Measurements from ENCODE around the gene ABCA2.

The ABCA2 gene

DNA sequence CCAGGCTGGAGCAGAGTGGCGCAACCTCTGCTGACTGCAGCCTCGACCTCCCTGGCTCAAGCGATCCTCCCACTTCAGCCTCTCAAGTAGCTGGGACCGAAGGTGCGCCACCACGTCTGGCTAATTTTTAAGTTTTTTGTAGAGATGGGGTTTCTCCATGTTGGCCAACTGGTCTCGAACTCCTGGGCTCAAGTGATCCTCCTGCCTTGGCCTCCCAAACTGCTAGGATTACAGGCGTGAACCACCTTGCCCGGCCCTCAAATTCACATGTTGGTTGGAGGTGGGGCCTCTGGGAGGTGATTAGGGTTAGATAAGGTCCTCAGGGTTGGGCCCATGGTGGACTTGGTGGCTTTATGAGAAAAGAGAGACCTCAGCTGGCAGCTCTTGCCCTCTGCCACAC is 65.9 kb downstream of the ABCA2 start:
- ChIA-PET CTCF (interaction anchor here (1.2 to 3.7 kb wide), 3 partner anchors 14 to 67 kb away, joined by 3 to 16 read pairs (median 7); partner anchors contain the start of gene ABCA2), POLR2A (no interaction called here)
- TF ChIP-seq, protein P1, sequence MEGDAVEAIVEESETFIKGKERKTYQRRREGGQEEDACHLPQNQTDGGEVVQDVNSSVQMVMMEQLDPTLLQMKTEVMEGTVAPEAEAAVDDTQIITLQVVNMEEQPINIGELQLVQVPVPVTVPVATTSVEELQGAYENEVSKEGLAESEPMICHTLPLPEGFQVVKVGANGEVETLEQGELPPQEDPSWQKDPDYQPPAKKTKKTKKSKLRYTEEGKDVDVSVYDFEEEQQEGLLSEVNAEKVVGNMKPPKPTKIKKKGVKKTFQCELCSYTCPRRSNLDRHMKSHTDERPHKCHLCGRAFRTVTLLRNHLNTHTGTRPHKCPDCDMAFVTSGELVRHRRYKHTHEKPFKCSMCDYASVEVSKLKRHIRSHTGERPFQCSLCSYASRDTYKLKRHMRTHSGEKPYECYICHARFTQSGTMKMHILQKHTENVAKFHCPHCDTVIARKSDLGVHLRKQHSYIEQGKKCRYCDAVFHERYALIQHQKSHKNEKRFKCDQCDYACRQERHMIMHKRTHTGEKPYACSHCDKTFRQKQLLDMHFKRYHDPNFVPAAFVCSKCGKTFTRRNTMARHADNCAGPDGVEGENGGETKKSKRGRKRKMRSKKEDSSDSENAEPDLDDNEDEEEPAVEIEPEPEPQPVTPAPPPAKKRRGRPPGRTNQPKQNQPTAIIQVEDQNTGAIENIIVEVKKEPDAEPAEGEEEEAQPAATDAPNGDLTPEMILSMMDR (IDR thresholded peaks at IDR 0.05; ENCODE audit: insufficient read depth, low read length, missing control alignments): no peak
- H3K4me3 ChIP-seq (ENCODE audit: low read depth, low read length): no peak overlapping the region
- DNase-seq (ENCODE audit: low read depth, low spot score): no peak

DNA sequence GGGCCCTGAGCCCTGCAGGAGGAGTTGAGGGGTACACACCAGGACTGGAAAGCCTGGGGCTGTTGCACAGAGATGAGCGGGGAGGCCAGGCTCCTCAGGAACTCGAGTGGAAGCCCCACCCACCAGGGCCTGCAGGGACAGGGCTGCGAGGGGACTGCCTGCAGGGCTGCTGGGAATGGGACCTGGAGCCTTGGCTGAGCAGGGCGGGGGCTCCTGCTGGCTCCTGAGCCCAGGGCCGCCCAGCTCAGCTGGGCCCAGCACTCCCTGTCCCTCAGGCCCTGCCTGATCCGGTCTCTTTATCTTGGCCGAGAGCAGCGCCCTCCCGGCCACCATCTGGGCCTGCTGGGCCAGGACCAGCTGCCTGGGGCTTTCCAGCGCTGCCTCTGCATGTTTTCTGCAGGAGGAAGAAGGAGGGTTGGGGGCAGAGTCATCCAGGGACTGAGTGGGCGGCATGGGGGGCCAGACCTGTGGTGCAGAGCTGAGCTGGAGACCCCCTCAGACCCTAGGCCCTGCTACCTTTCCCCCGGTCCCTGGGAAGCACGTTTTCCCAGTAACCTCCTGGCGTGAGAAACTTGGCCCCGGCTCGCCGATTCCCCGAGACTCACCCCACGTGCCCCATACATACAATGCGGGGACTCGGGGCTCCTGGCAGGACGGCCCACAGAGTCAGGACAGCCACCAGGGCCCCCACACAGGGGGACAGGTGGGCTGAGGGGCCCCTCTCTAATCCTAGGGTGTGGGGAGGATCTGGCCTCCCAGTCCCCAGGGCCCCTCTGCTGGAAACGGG is 66.6 kb downstream of the ABCA2 start:
- POLR2A ChIA-PET: no interaction called here
- TF ChIP-seq, protein P1 (IDR thresholded peaks at IDR 0.05; ENCODE audit: insufficient read depth, low read length, missing control alignments): no peak
- H3K4me3 ChIP-seq (ENCODE audit: low read depth, low read length): no peak overlapping the region
- CTCF ChIA-PET: interaction anchor here (0.6 to 3.7 kb wide), 5 partner anchors 13 to 67 kb away, joined by 3 to 16 read pairs (median 3); partner anchors contain the start of genes ABCA2, C8G and FBXW5
- DNase-seq (ENCODE audit: low read depth, low spot score): no peak

DNA sequence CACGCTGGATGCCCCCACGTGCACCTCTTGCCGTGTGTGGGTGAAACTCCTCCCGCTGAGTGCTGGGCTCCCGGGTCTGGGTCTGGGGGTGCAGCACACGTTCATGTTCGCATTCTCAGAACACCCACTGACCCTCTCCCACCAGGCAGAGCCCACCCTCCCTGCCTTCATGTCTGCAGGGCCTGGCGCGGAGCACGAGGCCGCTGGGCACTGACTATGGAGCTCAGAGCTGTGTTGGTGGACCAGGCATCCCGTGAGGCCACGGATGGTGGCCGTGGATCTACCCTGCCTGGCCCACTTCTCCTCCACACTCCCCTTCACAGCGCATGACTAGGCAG is 67.1 kb downstream of the ABCA2 start:
- ChIA-PET POLR2A (no interaction called here), CTCF (interaction anchor here (0.6 to 1.2 kb wide), 2 partner anchors 13 to 16 kb away, joined by 3 read pairs; partner anchors contain the start of genes C8G and FBXW5)
- DNase-seq (ENCODE audit: low read depth, low spot score): no peak
- H3K4me3 ChIP-seq (ENCODE audit: low read depth, low read length): no peak overlapping the region
- TF ChIP-seq, protein P1 (IDR thresholded peaks at IDR 0.05; ENCODE audit: insufficient read depth, low read length, missing control alignments): no peak

DNA sequence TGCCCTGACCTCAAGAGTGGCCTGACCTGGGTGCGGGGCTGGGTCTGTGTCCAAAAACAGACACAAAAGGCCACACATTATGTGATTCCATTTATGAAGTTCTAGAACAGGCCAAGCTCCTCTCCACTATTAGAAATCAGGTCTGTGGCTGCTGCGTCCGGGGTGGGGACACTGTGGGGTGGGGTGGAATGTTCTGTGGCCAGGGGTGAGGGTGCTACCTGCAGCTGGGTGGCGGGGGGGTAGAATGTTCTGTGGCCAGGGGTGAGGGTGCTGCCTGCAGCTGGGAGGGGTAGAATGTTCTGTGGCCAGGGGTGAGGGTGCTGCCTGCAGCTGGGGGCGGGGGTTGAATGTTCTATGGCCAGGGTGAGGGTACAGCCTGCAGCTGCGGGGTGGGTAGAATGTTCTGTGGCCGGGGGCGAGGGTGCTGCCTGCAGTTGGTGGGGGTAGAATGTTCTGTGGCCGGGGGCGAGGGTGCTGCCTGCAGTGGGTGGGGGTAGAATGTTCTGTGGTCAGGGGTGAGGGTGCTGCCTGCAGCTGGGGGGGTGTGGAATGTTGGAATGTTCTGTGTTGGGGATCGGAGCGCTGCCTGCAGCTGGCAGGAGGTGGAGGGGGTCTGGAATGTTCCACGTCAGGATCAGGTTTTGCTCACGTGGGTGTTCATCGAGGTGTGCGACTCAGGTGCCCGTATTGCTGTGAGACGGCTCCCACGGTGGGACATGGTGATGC is 67.7 kb downstream of the ABCA2 start:
- ChIA-PET POLR2A (no interaction called here), CTCF (interaction anchor here (1.0 to 2.8 kb wide), 5 partner anchors 12 to 87 kb away, joined by 3 to 16 read pairs (median 3); no protein-coding TSS in a partner anchor)
- no peak overlapping the region for H3K4me3 ChIP-seq (ENCODE audit: low read depth, low read length)
- TF ChIP-seq, protein P1 (IDR thresholded peaks at IDR 0.05; ENCODE audit: insufficient read depth, low read length, missing control alignments): no peak
- DNase-seq (ENCODE audit: low read depth, low spot score): no peak

DNA sequence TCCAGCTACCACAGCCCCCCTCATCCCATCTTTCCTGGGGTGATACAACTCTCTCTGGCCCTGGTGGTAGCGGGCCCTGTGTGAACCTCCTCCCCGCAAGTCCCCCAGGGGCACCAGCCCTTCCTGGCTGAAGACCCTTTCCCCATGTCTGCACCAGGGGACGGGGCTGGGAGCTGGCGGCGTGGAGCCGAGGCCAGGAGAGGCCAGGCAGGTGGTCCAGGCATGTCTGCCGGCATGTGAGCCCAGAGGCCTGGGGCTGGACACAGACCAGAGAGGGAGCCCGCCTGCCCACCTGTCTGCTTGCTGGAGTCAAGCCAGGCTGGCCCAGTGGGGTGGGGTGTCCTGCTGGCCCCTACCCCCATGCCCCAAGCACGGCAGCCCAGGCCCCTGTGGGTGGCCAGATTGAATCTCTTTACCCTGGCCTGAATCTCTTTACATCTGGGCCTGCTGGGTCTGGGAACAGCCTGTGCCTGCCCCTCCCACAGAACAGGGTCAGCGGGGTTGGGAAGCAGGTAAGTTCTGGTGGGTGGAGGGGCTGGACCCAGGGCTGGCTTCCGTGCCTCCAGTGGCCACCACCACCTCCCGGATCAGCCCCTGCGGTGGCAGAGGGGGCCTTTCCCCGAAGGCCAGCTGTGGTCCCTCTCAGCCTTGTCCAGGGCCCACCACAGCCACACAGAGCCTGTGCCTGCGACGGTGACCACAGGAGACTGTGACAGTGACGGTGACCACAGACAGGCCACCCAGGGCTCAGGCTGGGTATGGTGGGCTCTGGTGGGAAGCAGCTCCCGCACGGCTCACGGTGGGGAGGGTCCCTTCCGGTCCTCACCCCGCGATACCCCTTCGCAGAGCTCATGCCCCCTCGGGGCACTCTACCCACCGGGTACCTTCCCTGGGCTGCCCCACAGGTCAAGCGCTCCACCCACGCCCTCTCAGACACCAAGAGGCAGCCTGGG is 68.9 kb downstream of the ABCA2 start:
- ChIA-PET POLR2A (no interaction called here), CTCF (interaction anchor here (1.0 to 2.8 kb wide), 5 partner anchors 11 to 88 kb away, joined by 3 to 16 read pairs (median 4); no protein-coding TSS in a partner anchor)
- H3K4me3 ChIP-seq (ENCODE audit: low read depth, low read length): no peak overlapping the region

More for the DNA sequence above, 68.9 kb downstream of the ABCA2 start:
- no peak for DNase-seq (ENCODE audit: low read depth, low spot score)
- TF ChIP-seq, protein P1 (IDR thresholded peaks at IDR 0.05; ENCODE audit: insufficient read depth, low read length, missing control alignments): no peak
